ENCODE results near the gene PAMR1.

PAMR1 gene

GRCh38 chr11:35494957-35495490 is 30.4 kb downstream of the PAMR1 start:
- no peaks in the 10 kb centered on the region for H3K36me3 ChIP-seq (ENCODE audit: control insufficient read depth, insufficient read depth, low read length, severe bottlenecking)
- no peak overlapping the region for H3K9ac ChIP-seq (ENCODE audit: low read length)
- H3K4me1 ChIP-seq (ENCODE audit: control insufficient read depth, insufficient read depth, low read length) = peaks cover 15% of the 10 kb centered on the region
- no peaks in the 10 kb centered on the region for H3K9me3 ChIP-seq (ENCODE audit: control insufficient read depth, low read length)
- H3K4me3 ChIP-seq (ENCODE audit: low read length) = no peak overlapping the region
- H3K27me3 ChIP-seq (replicated peaks; ENCODE audit: control insufficient read depth, insufficient read depth, low read length) = no peaks in the 10 kb centered on the region
- no peak for DNase-seq (ENCODE audit: low read depth)

GRCh38 chr11:35491231-35491871 is 34.1 kb downstream of the PAMR1 start:
- Histone ChIP-seq H3K27me3 (replicated peaks; ENCODE audit: control insufficient read depth, insufficient read depth, low read length) (no peaks in the 10 kb centered on the region), H3K4me1 (ENCODE audit: control insufficient read depth, insufficient read depth, low read length) (peaks cover 32% of the 10 kb centered on the region), H3K9ac (ENCODE audit: low read length) (peak overlapping the region; percentile 45), H3K9me3 (ENCODE audit: control insufficient read depth, low read length) (no peaks in the 10 kb centered on the region), H3K4me3 (ENCODE audit: low read length) (peak overlapping the region; percentile 20), H3K36me3 (ENCODE audit: control insufficient read depth, insufficient read depth, low read length, severe bottlenecking) (no peaks in the 10 kb centered on the region)
- peak; percentile 90 for DNase-seq (ENCODE audit: low read depth)

- H3K9ac ChIP-seq (ENCODE audit: low read length) = no peak overlapping the region
- H3K36me3 ChIP-seq (ENCODE audit: control insufficient read depth, insufficient read depth, low read length, severe bottlenecking) = no peaks in the 10 kb centered on the region
- H3K27me3 ChIP-seq (replicated peaks; ENCODE audit: control insufficient read depth, insufficient read depth, low read length) = no peaks in the 10 kb centered on the region
- H3K4me3 ChIP-seq (ENCODE audit: low read length) = no peak overlapping the region
- peaks cover 42% of the 10 kb centered on the region for H3K4me1 ChIP-seq (ENCODE audit: control insufficient read depth, insufficient read depth, low read length)
- DNase-seq (ENCODE audit: low read depth) = peak; percentile 35
- H3K9me3 ChIP-seq (ENCODE audit: control insufficient read depth, low read length) = peaks cover 5% of the 10 kb centered on the region
Observed at GRCh38 chr11:35488117-35488516, 37.3 kb downstream of the PAMR1 start.

GRCh38 chr11:35487532-35488078 is 37.8 kb downstream of the PAMR1 start:
- DNase-seq (ENCODE audit: low read depth) = peak; percentile 71
- H3K9ac ChIP-seq (ENCODE audit: low read length) = no peak overlapping the region
- H3K4me3 ChIP-seq (ENCODE audit: low read length) = no peak overlapping the region
- no peaks in the 10 kb centered on the region for H3K27me3 ChIP-seq (replicated peaks; ENCODE audit: control insufficient read depth, insufficient read depth, low read length)
- peaks cover 42% of the 10 kb centered on the region for H3K4me1 ChIP-seq (ENCODE audit: control insufficient read depth, insufficient read depth, low read length)
- no peaks in the 10 kb centered on the region for H3K36me3 ChIP-seq (ENCODE audit: control insufficient read depth, insufficient read depth, low read length, severe bottlenecking)
- H3K9me3 ChIP-seq (ENCODE audit: control insufficient read depth, low read length) = peaks cover 10% of the 10 kb centered on the region

- no peak for DNase-seq (ENCODE audit: low read depth)
- no peak overlapping the region for H3K9ac ChIP-seq (ENCODE audit: low read length)
- no peaks in the 10 kb centered on the region for H3K27me3 ChIP-seq (replicated peaks; ENCODE audit: control insufficient read depth, insufficient read depth, low read length)
- H3K36me3 ChIP-seq (ENCODE audit: control insufficient read depth, insufficient read depth, low read length, severe bottlenecking) = no peaks in the 10 kb centered on the region
- peaks cover 14% of the 10 kb centered on the region for H3K9me3 ChIP-seq (ENCODE audit: control insufficient read depth, low read length)
- H3K4me1 ChIP-seq (ENCODE audit: control insufficient read depth, insufficient read depth, low read length) = peaks cover 38% of the 10 kb centered on the region
- H3K4me3 ChIP-seq (ENCODE audit: low read length) = no peak overlapping the region
Observed at GRCh38 chr11:35486934-35487333, 38.5 kb downstream of the PAMR1 start.

GRCh38 chr11:35486446-35486845 is 39.0 kb downstream of the PAMR1 start:
- Histone ChIP-seq H3K4me1 (ENCODE audit: control insufficient read depth, insufficient read depth, low read length) (peaks cover 34% of the 10 kb centered on the region), H3K27me3 (replicated peaks; ENCODE audit: control insufficient read depth, insufficient read depth, low read length) (no peaks in the 10 kb centered on the region), H3K4me3 (ENCODE audit: low read length) (no peak overlapping the region), H3K36me3 (ENCODE audit: control insufficient read depth, insufficient read depth, low read length, severe bottlenecking) (no peaks in the 10 kb centered on the region), H3K9ac (ENCODE audit: low read length) (no peak overlapping the region), H3K9me3 (ENCODE audit: control insufficient read depth, low read length) (peaks cover 14% of the 10 kb centered on the region)
- peak; percentile 13 for DNase-seq (ENCODE audit: low read depth)

- no peak overlapping the region for H3K4me3 ChIP-seq (ENCODE audit: low read length)
- peak; percentile 95 for DNase-seq (ENCODE audit: low read depth)
- H3K36me3 ChIP-seq (ENCODE audit: control insufficient read depth, insufficient read depth, low read length, severe bottlenecking) = no peaks in the 10 kb centered on the region
- H3K27me3 ChIP-seq (replicated peaks; ENCODE audit: control insufficient read depth, insufficient read depth, low read length) = no peaks in the 10 kb centered on the region
- H3K9ac ChIP-seq (ENCODE audit: low read length) = no peak overlapping the region
- H3K9me3 ChIP-seq (ENCODE audit: control insufficient read depth, low read length) = peaks cover 14% of the 10 kb centered on the region
- H3K4me1 ChIP-seq (ENCODE audit: control insufficient read depth, insufficient read depth, low read length) = peaks cover 28% of the 10 kb centered on the region
Observed at GRCh38 chr11:35485656-35486322, 39.6 kb downstream of the PAMR1 start.

GRCh38 chr11:35484435-35484834 is 41.0 kb downstream of the PAMR1 start:
- peak; percentile 45 for DNase-seq (ENCODE audit: low read depth)
- H3K4me3 ChIP-seq (ENCODE audit: low read length) = no peak overlapping the region

GRCh38 chr11:35483131-35483820 is 42.1 kb downstream of the PAMR1 start:
- DNase-seq (ENCODE audit: low read depth) = peak; percentile 57
- no peak overlapping the region for H3K9ac ChIP-seq (ENCODE audit: low read length)

More at GRCh38 chr11:35484435-35484834, 41.0 kb downstream of the PAMR1 start:
- Histone ChIP-seq H3K36me3 (ENCODE audit: control insufficient read depth, insufficient read depth, low read length, severe bottlenecking) (no peaks in the 10 kb centered on the region), H3K9ac (ENCODE audit: low read length) (no peak overlapping the region), H3K4me1 (ENCODE audit: control insufficient read depth, insufficient read depth, low read length) (peaks cover 26% of the 10 kb centered on the region), H3K9me3 (ENCODE audit: control insufficient read depth, low read length) (peaks cover 14% of the 10 kb centered on the region), H3K27me3 (replicated peaks; ENCODE audit: control insufficient read depth, insufficient read depth, low read length) (no peaks in the 10 kb centered on the region)

GRCh38 chr11:35479731-35480130 is 45.7 kb downstream of the PAMR1 start:
- Histone ChIP-seq H3K9me3 (ENCODE audit: control insufficient read depth, low read length) (peaks cover 14% of the 10 kb centered on the region), H3K36me3 (ENCODE audit: control insufficient read depth, insufficient read depth, low read length, severe bottlenecking) (no peaks in the 10 kb centered on the region), H3K9ac (ENCODE audit: low read length) (no peak overlapping the region), H3K4me3 (ENCODE audit: low read length) (no peak overlapping the region), H3K27me3 (replicated peaks; ENCODE audit: control insufficient read depth, insufficient read depth, low read length) (no peaks in the 10 kb centered on the region), H3K4me1 (ENCODE audit: control insufficient read depth, insufficient read depth, low read length) (peaks cover 9% of the 10 kb centered on the region)
- no peak for DNase-seq (ENCODE audit: low read depth)

More at GRCh38 chr11:35483131-35483820, 42.1 kb downstream of the PAMR1 start:
- H3K36me3 ChIP-seq (ENCODE audit: control insufficient read depth, insufficient read depth, low read length, severe bottlenecking) = no peaks in the 10 kb centered on the region
- no peaks in the 10 kb centered on the region for H3K27me3 ChIP-seq (replicated peaks; ENCODE audit: control insufficient read depth, insufficient read depth, low read length)
- peaks cover 14% of the 10 kb centered on the region for H3K9me3 ChIP-seq (ENCODE audit: control insufficient read depth, low read length)
- H3K4me3 ChIP-seq (ENCODE audit: low read length) = no peak overlapping the region
- peaks cover 23% of the 10 kb centered on the region for H3K4me1 ChIP-seq (ENCODE audit: control insufficient read depth, insufficient read depth, low read length)
